Activated T-helper 1 cell treated with Interleukin-2 at 50 U/mL for 16 hours (primary cell): ENCODE measurements around the gene MPC2.

Experiments
- DNase-seq: peaks from one replicate; pipeline ENCODE4 v3.0.0-alpha.2; 2020; ENCODE audit warnings: low read depth

Gene MPC2

GRCh38 chr1:167936930-167937708 is at the start of gene MPC2:
Gene MPC2, minus strand, starts transcription at chr1:167937072. Its CDS starts 1,231 bp downstream, at chr1:167935841.
- DNase-seq = peak; percentile 48

- DNase-seq = no peak
Observed at GRCh38 chr1:167984886-167985489, 48.1 kb upstream of the MPC2 start.

GRCh38 chr1:167983797-167984420 is 47.0 kb upstream of the MPC2 start:
- no peak for DNase-seq

- DNase-seq = no peak
Observed at GRCh38 chr1:167981933-167982332, 45.1 kb upstream of the MPC2 start.

DNA sequence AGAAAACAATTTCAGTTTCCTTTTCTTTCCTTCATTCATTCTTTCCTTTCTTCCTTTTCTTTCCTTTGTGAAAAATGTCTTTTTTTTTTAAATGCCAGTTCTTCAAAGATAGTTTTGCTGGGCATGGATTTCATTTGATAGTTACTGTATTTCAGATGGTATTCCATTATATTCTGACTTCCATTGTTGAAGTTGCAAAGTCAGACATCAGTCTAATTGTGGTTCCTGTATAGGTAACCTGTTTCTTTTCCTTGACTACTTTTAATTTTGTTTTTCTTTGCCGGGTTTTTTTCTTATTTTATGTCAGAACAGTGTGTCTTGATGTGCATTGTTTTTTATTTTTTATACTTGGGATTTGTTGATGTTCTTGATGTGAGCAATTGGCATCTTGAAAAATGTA is 40.4 kb upstream of the MPC2 start:
- DNase-seq = no peak

DNA sequence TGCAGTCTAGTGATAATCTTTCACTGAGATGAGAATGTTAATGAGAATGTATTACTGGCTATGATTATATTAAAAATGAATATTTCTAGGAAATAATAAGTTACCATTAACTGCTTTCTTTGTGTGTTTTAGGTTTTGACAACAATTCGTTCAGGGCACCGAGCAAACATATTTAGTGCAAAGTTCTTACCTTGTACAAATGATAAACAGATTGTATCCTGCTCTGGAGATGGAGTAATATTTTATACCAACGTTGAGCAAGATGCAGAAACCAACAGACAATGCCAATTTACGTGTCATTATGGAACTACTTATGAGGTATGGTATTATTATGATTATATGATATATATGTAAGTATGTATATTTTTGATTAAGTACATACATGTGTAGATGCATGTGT is 37.8 kb upstream of the MPC2 start:
- DNase-seq = no peak

- DNase-seq = no peak
Observed at GRCh38 chr1:167973832-167974231, 37.0 kb upstream of the MPC2 start.

DNA sequence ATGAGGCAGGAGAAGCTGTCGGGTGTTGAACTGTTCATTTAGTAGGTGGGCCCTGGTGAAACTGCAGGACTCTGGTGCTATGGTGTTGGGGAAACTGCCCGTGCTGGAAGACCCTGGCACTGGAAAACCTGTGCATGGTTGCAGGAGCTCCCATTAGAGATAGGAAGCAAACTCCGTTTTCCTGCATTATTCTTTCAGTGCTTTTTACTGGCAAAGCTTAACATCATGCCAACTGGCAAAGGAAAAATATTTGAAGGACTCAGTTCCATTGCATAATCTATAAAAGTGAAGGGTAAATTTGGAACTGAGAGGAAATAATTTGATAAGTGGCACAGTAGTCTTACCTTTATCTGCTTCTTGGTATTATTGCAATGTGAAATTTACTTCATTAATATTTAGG is 31.7 kb upstream of the MPC2 start:
- no peak for DNase-seq

DNA sequence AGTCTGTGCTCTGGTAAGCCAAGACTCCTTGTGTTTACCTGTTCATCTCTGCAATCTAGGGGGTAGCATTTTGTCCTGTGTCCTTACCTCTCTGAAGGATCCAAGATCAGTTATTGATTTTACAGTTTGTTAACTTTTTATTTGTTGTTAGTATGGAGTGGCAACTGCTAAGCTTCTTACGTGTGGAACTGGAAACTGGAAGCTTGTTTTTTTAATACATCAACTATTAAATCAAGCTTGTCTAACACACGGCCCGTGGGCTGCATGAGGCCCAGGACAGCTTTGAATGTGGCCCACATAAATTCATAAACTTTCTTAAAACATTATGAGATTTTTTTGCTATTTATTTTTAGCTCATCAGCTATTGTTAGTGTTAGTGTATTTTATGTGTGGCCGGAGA is 29.2 kb upstream of the MPC2 start:
- no peak for DNase-seq

DNA sequence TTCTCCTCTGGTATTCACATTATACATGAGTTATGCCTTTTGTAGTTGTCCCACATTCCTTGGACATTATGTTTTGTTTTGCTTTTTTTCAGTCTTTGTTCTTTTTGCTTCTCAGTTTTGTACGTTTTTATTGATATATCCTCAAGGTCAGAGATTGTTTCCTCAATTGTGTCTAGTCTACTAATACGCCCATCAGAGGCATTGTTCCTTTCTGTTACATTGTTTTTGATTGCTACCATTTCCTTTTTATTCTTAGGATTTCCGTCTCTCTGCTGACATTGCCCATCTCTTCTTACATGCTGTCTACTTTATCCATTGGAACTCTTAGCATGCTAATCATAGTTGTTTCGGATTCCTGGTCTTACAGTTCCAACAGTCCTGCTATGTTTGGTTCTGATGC is 27.8 kb upstream of the MPC2 start:
- no peak for DNase-seq

DNA sequence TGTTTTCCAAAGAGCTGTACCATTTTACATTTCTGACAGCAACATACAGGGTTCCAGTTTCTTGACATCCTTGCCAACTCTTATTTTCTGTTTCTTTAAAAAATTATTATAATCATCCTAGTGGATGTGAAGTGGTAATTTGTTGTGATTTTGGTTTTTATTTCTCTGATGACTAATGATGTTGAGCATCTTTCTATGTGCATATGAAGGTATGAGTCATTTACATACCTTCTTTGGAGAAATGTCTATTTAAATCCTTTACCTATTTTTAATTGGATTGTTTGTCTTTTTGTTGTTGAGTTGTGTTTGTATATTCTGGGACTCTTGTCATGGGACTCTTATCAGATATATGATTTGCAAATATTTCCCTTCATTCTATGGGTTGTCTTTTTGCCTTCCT is 20.8 kb upstream of the MPC2 start:
- no peak for DNase-seq

DNA sequence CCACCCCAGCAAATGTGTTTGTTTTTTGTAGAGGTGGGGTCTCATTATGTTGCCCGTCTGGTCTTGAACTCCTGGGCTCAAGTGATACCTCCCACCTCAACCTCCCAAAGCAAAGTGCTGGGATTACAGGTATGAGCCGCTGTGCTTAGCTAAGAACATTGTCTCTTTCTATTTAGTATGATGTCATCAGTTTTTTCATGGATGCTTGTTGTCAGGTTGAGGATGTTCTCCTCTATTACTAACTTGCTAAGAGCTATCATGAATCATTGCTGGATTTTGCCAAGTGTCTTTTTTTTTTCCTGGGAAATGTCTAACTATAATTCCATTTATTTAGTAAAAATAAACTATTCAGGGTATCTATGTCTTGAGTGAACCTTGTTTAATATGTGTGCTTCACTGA is 19.0 kb upstream of the MPC2 start:
- no peak for DNase-seq

GRCh38 chr1:167950569-167950968 is 13.7 kb upstream of the MPC2 start:
- DNase-seq = no peak

DNA sequence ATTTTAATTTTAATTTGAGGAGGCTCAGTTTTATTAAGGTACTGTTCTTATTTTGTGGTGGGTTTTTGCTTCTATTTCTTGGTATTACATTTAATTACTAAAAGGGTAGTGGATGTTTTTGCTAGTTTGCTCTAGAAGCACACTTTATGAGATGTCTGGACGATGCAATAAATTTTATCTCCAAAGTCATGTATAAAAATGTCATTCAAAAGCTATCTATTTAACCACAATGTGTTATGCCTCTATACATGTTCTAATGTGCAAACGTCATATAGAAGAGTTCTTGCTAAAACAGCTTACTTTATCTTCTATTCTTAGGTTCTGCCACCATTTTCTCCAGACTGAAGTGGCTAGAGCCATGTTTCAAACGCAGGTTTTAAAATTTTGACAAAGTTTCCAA is 12.9 kb upstream of the MPC2 start:
- DNase-seq = no peak

DNA sequence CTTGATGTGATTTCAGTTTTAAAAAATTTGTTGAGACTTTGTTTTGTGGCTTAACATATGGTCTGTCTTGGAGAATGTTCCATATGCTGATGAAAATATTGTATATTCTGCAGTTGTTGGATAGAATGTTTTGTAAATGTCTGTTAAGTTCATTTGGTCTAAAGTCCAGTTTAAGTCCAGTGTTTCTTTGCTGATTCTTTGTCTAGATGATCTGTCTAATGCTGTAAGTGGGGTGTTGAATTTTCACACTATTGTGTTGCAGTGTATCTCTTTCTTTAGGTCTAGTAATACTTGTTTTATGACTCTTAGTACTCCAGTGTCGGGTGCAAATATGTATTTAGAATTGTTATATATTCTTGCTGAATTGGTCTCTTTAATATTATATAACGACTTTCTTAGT is 10.9 kb upstream of the MPC2 start:
- DNase-seq = no peak

DNA sequence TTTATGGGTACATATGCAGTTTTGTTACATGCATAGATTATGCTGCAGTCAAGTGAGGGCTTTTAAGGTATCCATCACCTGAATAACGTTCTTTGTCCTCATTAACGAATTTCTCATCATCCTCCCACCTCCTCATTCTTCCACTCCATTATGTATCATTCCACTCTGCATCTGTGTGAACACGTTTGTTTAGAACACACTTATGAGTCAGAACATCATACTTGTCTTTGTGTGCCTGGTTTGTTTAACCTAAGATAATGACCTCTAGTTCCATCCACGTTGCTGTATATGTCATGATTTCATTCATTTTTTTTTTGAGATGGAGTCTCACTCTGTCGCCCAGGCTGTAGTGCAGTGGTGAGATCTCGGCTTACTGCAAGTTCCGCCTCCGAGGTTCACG is 6.7 kb upstream of the MPC2 start:
- no peak for DNase-seq

GRCh38 chr1:167940264-167940663 is 3.4 kb upstream of the MPC2 start:
- DNase-seq = no peak

GRCh38 chr1:167938080-167938636 is 1.3 kb upstream of the MPC2 start:
- no peak for DNase-seq

DNA sequence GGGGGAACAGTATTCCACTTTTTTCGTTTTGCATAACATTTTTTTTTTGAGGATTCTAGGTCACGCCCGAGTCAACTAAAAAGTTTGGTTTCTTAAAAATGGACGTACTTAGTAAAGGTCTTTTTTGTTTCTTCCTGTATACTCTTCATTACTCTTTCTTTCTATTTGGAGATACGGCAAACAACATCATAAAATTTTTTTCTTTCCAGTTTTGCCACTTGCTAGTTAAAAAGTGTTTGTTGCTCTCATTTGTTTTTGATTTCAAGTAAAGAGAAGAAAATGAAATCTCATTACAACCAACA is 788 bp upstream of the MPC2 start:
- no peak for DNase-seq

DNA sequence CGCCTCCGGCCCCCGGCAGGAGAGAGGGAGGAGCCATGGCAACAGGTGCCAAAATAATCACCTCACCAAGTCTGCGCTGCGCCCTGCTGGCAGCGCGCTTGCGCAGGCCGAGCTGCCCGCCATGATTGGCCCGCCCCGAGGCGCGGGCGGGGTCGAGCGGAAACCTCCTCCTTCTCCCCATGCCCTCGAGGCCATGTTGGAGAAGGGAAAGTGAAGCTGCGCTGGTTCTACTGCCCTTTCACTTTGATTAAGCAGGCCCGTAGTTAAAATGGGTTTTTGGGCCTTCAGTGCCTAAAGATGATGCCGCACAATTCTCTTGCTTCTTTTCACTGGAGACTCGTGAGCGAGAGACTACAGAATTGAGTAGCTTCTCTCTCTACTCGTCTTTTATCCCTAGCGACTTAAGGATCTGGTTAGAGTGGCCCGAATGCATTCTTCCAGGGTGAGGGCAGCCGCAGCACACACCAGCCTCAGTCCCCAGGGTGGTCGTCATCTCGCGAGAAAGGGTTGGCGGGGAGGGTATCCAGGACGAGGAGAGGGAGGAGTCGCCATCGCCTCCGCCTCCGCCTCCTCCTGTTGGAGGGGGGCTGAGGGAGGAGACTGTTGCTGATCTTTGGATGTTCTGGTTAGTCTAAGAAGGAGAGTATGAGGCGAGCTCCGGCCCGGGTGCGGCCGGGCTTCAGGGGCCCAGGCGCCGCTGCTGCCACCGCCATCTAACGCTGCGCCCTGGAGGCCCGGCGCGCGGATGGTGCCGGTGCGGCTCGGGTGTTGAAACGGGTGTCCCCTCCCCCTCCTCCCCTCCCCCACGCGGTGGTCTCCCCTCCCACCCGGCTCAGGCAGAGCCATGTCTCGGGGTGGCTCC is 573 bp downstream of the MPC2 start, which contains the start of gene DCAF6:
TSS of gene DCAF6 (plus strand) at position 616 of the 862 bp plus-strand sequence. CDS start at position 845, 229 bp downstream.
- peak; percentile 98 for DNase-seq

GRCh38 chr1:167935216-167936067 is 1.4 kb downstream of the MPC2 start:
- no peak for DNase-seq
